GM12878 (cell line): ENCODE data around the gene SYMPK. TPM values are rescaled to one million over a fixed set of nuclear protein-coding genes. Genes with fewer than 3 reads are reported as not detected.

ENCODE experiments used
- ATAC-seq: fragments of 200-7000 bp; cut with Tn5 transposase; 3 replicates; pipeline ENCODE4 v1.9.1; 2020; ENCODE audit warnings: mild to moderate bottlenecking, moderate library complexity
- BruUV-seq: library from RNA; stranded (reverse); fragments of 400-500 nt; replicated peaks from 2 replicates; lab custom pipeline; 2021; lab: Mats Ljungman, UMichigan
- CTCF ChIA-PET: fragments of 300-600 bp; sonication (Branson Sonifier 250); formaldehyde crosslinking; extraction: SDS; loops from one replicate; lab custom pipeline; 2021; ENCODE audit warnings: inconsistent platforms; lab: Yijun Ruan, JAX
- POLR2A ChIA-PET: fragments of 350-600 bp; formaldehyde crosslinking; extraction: SDS; loops from one replicate; lab custom pipeline; 2021; ENCODE audit warnings: inconsistent platforms; lab: Charles Lee
- RAD21 ChIA-PET: fragments of 300-600 bp; sonication (Branson Sonifier 250); formaldehyde crosslinking; loops from one replicate; lab custom pipeline; 2023; ENCODE audit warnings: antibody characterized with exemption; ENCODE audit not compliant: unreplicated experiment; lab: Charles Lee
- SMC1A ChIA-PET: fragments of 300-600 bp; sonication (Branson Sonifier 250); formaldehyde crosslinking; loops from one replicate; lab custom pipeline; 2023; ENCODE audit not compliant: unreplicated experiment, uncharacterized antibody; lab: Charles Lee
- DNase-seq: peaks from one replicate; pipeline ENCODE4 v3.0.0-alpha.2; 2011; ENCODE audit warnings: low read depth, low spot score
- FAIRE-seq: peaks from 3 replicates; lab custom pipeline; 2011; peaks lifted over from hg19 to GRCh38; lab: Jason Lieb, UNC
- H2AFZ ChIP-seq: 2 replicates; pipeline ENCODE4 v1.6.0; 2011; ENCODE audit warnings: low read depth, low read length, control low read depth; ENCODE audit not compliant: control insufficient read depth
- H3K27ac ChIP-seq: 2 replicates; pipeline ENCODE4 v1.5.1; 2011; ENCODE audit warnings: control low read depth; ENCODE audit not compliant: control insufficient read depth, insufficient read depth
- H3K27me3 ChIP-seq, 2 experiments: replicated peaks in 1 of 2; 2 replicates each; pipeline versions ENCODE4 v1.6.0 to v1.6.1; 2011; ENCODE audit warnings: low read length in 1 of 2; ENCODE audit not compliant: control insufficient read depth in 2 of 2, insufficient read depth in 2 of 2
- H3K36me3 ChIP-seq, 2 experiments: 2 replicates each; pipeline ENCODE4 v1.5.1; 2011; ENCODE audit warnings: low read length in 1 of 2; ENCODE audit not compliant: control insufficient read depth in 2 of 2, insufficient read depth in 2 of 2
- H3K4me1 ChIP-seq: 2 replicates; pipeline ENCODE4 v1.6.1; 2011; ENCODE audit warnings: mild to moderate bottlenecking, low read length, moderate library complexity, mixed read lengths; ENCODE audit not compliant: control insufficient read depth, insufficient read depth
- H3K4me2 ChIP-seq: 2 replicates; pipeline ENCODE4 v1.6.0; 2011; ENCODE audit warnings: control low read depth; ENCODE audit not compliant: control insufficient read depth, insufficient read depth
- H3K4me3 ChIP-seq: fragments of 200-600 bp; sonication (generic); 2 replicates; pipeline ENCODE4 v1.5.1; 2016
- H3K79me2 ChIP-seq: 2 replicates; pipeline ENCODE4 v1.6.0; 2011; ENCODE audit warnings: low read length; ENCODE audit not compliant: control insufficient read depth, insufficient read depth
- H3K9ac ChIP-seq: 2 replicates; pipeline ENCODE4 v1.8.0; 2011; ENCODE audit warnings: low read length, control low read depth, mixed read lengths; ENCODE audit not compliant: control insufficient read depth, insufficient read depth
- H3K9me3 ChIP-seq: replicated peaks from 3 replicates; pipeline ENCODE4 v1.5.1; 2011; ENCODE audit warnings: mild to moderate bottlenecking, low read length; ENCODE audit not compliant: control insufficient read depth, insufficient read depth
- H4K20me1 ChIP-seq: 2 replicates; pipeline ENCODE4 v1.6.0; 2011; ENCODE audit not compliant: control insufficient read depth, insufficient read depth
- BACH1 ChIP-seq: fragments of 450-650 bp; IDR thresholded peaks from 2 replicates; pipeline ENCODE4 v1.6.1; 2017; ENCODE audit warnings: mild to moderate bottlenecking, borderline replicate concordance
- BCL11A ChIP-seq: IDR thresholded peaks from 2 replicates; pipeline ENCODE4 v1.6.1; 2011; ENCODE audit warnings: low read depth, low read length
- FOS ChIP-seq: IDR thresholded peaks from 3 replicates; pipeline ENCODE4 v1.6.1; 2011; ENCODE audit warnings: borderline replicate concordance; ENCODE audit not compliant: insufficient read length; ENCODE audit errors: extremely low read depth
- GATAD2B ChIP-seq: fragments of 450-650 bp; conservative IDR thresholded peaks from 2 replicates; pipeline ENCODE4 v1.6.1; 2017; ENCODE audit warnings: low read depth, mild to moderate bottlenecking, moderate library complexity
- HDGF ChIP-seq: fragments of 450-650 bp; IDR thresholded peaks from 2 replicates; pipeline ENCODE4 v1.6.1; 2016; ENCODE audit warnings: antibody characterized with exemption
- IRF4 ChIP-seq: IDR thresholded peaks from 2 replicates; pipeline ENCODE4 v1.6.1; 2011; ENCODE audit warnings: low read depth, low read length
- IRF5 ChIP-seq: fragments of 450-650 bp; IDR thresholded peaks from 2 replicates; pipeline ENCODE4 v1.6.1; 2017; ENCODE audit warnings: borderline replicate concordance
- MEF2B ChIP-seq: fragments of 450-650 bp; IDR thresholded peaks from 2 replicates; pipeline ENCODE4 v1.6.1; 2018; ENCODE audit warnings: mild to moderate bottlenecking, moderate library complexity; ENCODE audit not compliant: partially characterized antibody, poor library complexity, severe bottlenecking
- RAD51 ChIP-seq: fragments of 450-650 bp; IDR thresholded peaks from 2 replicates; pipeline ENCODE4 v1.6.1; 2016; ENCODE audit warnings: moderate library complexity, mild to moderate bottlenecking, inconsistent platforms
- RB1 ChIP-seq: fragments of 450-650 bp; formaldehyde crosslinking; IDR thresholded peaks from 2 replicates; pipeline ENCODE4 v1.6.1; 2017; ENCODE audit warnings: mild to moderate bottlenecking, borderline replicate concordance
- RELA ChIP-seq: fragments of 450-650 bp; IDR thresholded peaks from 2 replicates; pipeline ENCODE4 v1.8.0; 2014; ENCODE audit warnings: borderline replicate concordance; ENCODE audit not compliant: partially characterized antibody
- SIN3A ChIP-seq: IDR thresholded peaks from 2 replicates; pipeline ENCODE4 v1.6.1; 2012; ENCODE audit warnings: low read depth, low read length, improper control_type of control experiment
- SIX5 ChIP-seq: IDR thresholded peaks from 2 replicates; pipeline ENCODE4 v1.6.1; 2011; ENCODE audit warnings: mild to moderate bottlenecking, low read depth, low read length, moderate library complexity; ENCODE audit not compliant: severe bottlenecking
- YBX1 ChIP-seq: fragments of 450-650 bp; IDR thresholded peaks from 2 replicates; pipeline ENCODE4 v1.6.1; 2016; ENCODE audit warnings: antibody characterized with exemption
- WGBS: methylation state at CpG from one replicate; pipeline ENCODE4 v1.1.6; 2016; ENCODE audit warnings: low lambda C conversion rate; ENCODE audit not compliant: insufficient replicate concordance, insufficient coverage; ENCODE audit errors: missing lambda C conversion rate; 5-methylcytosine and 5-hydroxymethylcytosine counted together
- in situ Hi-C: fragments of 300-500 bp; cut with MboI; formaldehyde crosslinking; loops from 9 replicates; pipeline ENCODE4 v1.14.3; 2018; ENCODE audit warnings: mixed read lengths
- intact Hi-C: fragments of 100-400 bp; cut with micrococcal nuclease; formaldehyde crosslinking; loops from one replicate; pipeline ENCODE4 v1.14.2; 2022; ENCODE audit not compliant: unreplicated experiment
- polyA plus RNA-seq, 11 experiments: library from polyadenylated mRNA; depleted of rRNA in 4 of 11; unstranded in 6 of 11; stranded (reverse) in 5 of 11; fragments of >200 nt; fragmentation: Nextera tagmentation in 4 of 11; fragmentation: Illumina TruSeq in 1 of 11; extraction: Ambion mirVana in 4 of 11; extraction: Trizol in 1 of 11; gene quantifications; 1 replicate in 1 of 11; 2 replicates in 10 of 11; pipeline versions ENCODE4 v1.2.1 to v1.2.3, GENCODE V29; 2011 to 2016; ENCODE audit warnings: inconsistent platforms in 2 of 11, missing spikeins in 2 of 11, low read depth in 1 of 11
- total RNA-seq, 4 experiments: library from RNA; depleted of rRNA in 3 of 4; stranded (reverse); fragments of >200 nt in 3 of 4; fragmentation: Illumina TruSeq in 1 of 4; extraction: Trizol in 1 of 4; gene quantifications; 2 replicates each; pipeline versions ENCODE4 v1.2.1 to v1.2.3, GENCODE V29; 2013 to 2021
- TF ChIP-seq, protein P1 (sequence below): fragments of 450-650 bp; IDR thresholded peaks from 2 replicates; pipeline ENCODE4 v1.6.1; 2016; ENCODE audit warnings: mild to moderate bottlenecking, moderate library complexity, borderline replicate concordance

SYMPK gene
- total and polyA plus RNA-seq, 10 of the 15 experiments (the other 5 are each of a cell fraction or from before 2014, with no cell fraction given) = 0.49 to 109 (median 42.5) TPM

- Histone ChIP-seq H3K27me3 (no peaks in the 10 kb centered on the region), H3K4me3 (no peak overlapping the region), H2AFZ (no peak overlapping the region), H3K36me3 (no peaks in the 10 kb centered on the region), H3K4me1 (peaks cover 12% of the 10 kb centered on the region), H3K4me2 (no peak overlapping the region), H3K9me3 (no peaks in the 10 kb centered on the region), H3K79me2 (no peaks in the 10 kb centered on the region), H3K9ac (no peak overlapping the region), H4K20me1 (no peaks in the 10 kb centered on the region), H3K27ac (no peak overlapping the region)
- CTCF ChIA-PET = no interaction called here
- FAIRE-seq (no peak), ATAC-seq (no peak), DNase-seq (no peak)
- SMC1A ChIA-PET = no interaction called here
- RAD21 ChIA-PET = no interaction called here
- WGBS = 98% methylated on average over 6 of the region's 6 CpGs
- intact Hi-C loops = loop anchor here (10.0 kb wide), 1 partner anchor 183 kb away; the partner anchor contains the start of gene CCDC61
- TF ChIP-seq, protein P1, sequence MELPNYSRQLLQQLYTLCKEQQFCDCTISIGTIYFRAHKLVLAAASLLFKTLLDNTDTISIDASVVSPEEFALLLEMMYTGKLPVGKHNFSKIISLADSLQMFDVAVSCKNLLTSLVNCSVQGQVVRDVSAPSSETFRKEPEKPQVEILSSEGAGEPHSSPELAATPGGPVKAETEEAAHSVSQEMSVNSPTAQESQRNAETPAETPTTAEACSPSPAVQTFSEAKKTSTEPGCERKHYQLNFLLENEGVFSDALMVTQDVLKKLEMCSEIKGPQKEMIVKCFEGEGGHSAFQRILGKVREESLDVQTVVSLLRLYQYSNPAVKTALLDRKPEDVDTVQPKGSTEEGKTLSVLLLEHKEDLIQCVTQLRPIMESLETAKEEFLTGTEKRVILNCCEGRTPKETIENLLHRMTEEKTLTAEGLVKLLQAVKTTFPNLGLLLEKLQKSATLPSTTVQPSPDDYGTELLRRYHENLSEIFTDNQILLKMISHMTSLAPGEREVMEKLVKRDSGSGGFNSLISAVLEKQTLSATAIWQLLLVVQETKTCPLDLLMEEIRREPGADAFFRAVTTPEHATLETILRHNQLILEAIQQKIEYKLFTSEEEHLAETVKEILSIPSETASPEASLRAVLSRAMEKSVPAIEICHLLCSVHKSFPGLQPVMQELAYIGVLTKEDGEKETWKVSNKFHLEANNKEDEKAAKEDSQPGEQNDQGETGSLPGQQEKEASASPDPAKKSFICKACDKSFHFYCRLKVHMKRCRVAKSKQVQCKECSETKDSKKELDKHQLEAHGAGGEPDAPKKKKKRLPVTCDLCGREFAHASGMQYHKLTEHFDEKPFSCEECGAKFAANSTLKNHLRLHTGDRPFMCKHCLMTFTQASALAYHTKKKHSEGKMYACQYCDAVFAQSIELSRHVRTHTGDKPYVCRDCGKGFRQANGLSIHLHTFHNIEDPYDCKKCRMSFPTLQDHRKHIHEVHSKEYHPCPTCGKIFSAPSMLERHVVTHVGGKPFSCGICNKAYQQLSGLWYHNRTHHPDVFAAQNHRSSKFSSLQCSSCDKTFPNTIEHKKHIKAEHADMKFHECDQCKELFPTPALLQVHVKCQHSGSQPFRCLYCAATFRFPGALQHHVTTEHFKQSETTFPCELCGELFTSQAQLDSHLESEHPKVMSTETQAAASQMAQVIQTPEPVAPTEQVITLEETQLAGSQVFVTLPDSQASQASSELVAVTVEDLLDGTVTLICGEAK = no peak
- no peak for TF ChIP-seq YBX1
- TF ChIP-seq SIN3A = no peak
- no peak for TF ChIP-seq IRF4
- TF ChIP-seq RAD51 = no peak
- TF ChIP-seq RB1 = no peak
- no peak for TF ChIP-seq BACH1
- TF ChIP-seq FOS = no peak
- no peak for TF ChIP-seq GATAD2B
- TF ChIP-seq SIX5 = no peak
- TF ChIP-seq BCL11A = no peak
- TF ChIP-seq MEF2B = no peak
- no peak for TF ChIP-seq IRF5
- TF ChIP-seq HDGF = no peak
- no peak for TF ChIP-seq RELA
- in situ Hi-C loops = no loop called here
- no TSS peak for BruUV-seq
- POLR2A ChIA-PET = no interaction called here
These were observed 50.6 kb downstream of the SYMPK start for GRCh38 chr19:45812297-45812696.
